GM12874 (cell line): ENCODE results near the gene CTNNB1.

Experiments
- TF ChIP-seq, protein P1 (sequence below): IDR thresholded peaks from 2 replicates; pipeline ENCODE4 v1.5.1; 2011; ENCODE audit warnings: low read depth, mild to moderate bottlenecking, control low read depth, low read length, moderate library complexity; ENCODE audit not compliant: insufficient read depth

The CTNNB1 gene

DNA sequence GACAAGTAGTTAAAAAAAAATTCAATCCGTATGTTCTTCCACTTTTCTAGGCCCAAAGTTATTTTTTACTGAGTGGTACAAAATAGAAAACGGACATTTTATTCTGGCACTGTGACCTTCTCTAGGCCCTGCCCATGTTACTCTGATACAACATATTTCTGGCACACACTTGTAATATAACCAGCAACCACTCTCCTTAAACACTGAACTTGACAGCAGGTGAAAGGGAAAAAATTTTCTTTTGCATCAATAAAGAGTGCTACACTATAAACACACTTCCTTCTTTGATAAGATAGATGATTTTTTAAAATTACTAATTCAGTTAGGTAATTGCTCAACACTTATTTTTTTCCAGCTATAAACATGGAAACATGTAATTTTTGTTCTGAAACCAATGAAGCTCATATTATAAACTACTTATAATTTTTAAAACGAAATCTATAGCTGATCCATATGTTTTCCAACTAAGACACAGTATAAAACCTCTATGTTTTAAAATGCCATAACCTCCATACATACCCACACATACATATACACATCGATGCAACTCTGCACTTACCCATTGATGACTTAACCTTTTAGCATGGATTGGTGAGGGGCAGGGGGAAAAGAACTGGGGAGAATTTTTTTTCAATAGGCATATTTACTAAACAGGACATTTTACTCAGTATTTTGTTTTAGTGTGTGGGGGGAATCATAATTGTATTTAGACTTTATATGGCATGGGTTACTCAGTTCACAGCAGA lies 5.3 kb upstream of the CTNNB1 start:
- TF ChIP-seq, protein P1, sequence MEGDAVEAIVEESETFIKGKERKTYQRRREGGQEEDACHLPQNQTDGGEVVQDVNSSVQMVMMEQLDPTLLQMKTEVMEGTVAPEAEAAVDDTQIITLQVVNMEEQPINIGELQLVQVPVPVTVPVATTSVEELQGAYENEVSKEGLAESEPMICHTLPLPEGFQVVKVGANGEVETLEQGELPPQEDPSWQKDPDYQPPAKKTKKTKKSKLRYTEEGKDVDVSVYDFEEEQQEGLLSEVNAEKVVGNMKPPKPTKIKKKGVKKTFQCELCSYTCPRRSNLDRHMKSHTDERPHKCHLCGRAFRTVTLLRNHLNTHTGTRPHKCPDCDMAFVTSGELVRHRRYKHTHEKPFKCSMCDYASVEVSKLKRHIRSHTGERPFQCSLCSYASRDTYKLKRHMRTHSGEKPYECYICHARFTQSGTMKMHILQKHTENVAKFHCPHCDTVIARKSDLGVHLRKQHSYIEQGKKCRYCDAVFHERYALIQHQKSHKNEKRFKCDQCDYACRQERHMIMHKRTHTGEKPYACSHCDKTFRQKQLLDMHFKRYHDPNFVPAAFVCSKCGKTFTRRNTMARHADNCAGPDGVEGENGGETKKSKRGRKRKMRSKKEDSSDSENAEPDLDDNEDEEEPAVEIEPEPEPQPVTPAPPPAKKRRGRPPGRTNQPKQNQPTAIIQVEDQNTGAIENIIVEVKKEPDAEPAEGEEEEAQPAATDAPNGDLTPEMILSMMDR: no peak

DNA sequence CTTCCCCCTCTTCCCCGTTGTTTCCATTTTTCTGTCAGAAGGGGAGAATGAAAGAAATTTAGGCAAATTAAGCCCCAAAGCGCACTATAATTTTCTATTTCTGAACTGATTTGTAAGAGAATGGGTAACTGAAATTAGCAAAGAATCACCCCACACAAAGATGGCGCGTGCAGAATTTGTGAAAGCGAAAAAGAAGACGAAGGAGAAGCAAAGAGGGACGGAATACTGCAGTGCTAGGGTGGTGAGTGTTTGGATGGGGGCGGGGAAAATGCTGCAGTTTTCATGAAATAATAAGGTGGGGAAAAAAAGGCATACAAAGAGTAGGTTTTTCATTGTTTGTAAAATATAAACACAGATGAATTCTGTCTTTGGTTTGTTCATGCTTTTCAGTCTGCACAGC lies 4.6 kb upstream of the CTNNB1 start:
- TF ChIP-seq, protein P1: no peak

DNA sequence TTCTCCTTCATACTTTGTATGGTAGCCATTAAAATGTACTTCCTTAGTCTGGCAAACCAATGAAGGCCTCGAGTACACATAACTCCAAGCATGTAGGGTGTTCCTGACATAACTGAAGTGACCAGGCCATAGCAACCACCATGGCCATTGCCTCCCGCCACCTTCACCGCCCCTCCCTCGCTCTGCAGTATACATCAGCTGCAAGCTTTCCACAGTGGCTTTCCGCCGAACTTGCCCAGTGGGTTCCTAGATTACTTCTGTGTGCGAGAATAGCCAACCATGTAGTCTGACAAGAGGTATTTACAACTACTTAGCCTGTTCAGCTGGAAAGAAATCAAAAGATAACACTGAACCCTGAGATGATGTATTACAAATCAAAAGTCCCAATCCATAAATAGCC lies 3.4 kb upstream of the CTNNB1 start:
- TF ChIP-seq, protein P1: no peak

DNA sequence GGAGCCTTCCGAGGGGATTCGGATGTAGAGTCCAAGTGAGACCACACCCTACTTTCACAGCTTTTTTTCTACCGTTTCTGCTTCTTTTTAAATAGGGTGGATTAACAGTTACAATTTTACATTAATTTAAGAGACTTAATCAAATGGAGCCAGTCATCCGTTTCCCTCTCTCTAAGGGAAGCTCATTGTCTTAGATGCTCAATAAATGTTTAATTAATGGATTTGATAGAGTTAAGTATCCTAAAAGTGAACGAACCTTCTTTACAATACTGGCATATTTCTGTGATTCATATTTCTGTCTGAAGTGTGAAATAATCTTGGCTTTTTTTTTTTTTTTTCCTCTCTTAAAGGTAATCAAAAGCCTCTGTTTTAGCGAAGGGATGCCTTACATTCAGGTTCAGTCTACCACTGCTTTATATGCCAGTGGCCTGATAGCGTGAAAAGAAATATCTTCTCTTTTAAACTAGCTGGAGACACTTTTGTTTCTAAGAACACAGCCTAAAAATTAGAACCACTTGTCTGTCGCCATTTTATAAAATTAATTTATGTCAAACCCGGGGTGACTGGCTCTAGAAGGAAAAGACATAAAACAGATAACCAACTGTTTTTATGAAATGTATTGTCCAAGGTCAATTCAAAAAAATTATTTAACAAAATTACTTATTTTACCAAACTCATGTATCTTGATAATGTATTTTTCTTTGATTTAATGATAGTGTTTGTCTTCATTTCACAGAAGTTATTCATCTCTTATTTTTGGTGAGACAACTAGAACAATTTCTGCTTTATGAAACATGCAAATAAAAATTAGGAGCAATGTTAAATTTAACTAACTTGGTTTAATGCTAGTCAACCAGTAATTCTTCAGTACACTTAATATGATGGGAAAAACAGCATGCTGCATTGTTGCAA lies 2.5 kb upstream of the CTNNB1 start:
- TF ChIP-seq, protein P1: no peak

DNA sequence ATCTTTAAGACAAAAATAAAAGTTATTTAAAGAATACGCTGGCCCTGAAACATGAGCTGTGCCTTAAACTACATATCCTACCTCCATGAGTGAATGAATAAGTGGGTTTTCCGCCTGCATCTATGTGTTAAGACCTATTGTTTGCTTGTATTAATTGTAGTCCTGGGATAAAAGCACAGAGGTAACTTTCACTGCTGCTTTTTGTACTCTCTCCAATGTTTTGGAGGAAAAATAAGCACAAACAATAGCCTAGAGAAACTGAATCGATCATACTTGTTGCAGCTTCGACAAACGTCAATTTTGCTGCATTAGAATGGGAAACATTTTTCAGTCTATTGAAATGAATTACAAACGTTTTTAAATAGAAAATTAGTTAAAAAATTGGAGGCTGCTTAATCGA lies 1.3 kb upstream of the CTNNB1 start:
- TF ChIP-seq, protein P1: no peak

DNA sequence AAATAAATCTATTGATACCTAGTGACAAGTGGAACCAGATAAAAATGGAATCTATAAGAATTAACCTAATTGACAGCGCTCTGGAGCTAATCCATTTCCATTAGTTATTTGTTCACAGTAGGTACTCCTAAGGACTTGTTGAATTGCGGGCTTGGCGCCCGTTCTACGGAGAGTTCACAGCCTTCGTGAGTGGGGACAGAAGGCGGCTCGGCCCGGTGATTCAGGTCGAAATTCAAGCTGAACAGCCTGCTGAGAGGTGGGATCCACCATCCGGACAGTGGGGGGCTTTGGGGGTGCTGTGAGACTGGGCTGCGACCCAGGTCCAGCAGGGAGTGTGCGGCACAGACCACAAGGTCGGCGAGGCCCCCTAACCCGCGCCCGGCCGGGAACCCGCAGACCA lies 779 bp upstream of the CTNNB1 start:
- TF ChIP-seq, protein P1: no peak

DNA sequence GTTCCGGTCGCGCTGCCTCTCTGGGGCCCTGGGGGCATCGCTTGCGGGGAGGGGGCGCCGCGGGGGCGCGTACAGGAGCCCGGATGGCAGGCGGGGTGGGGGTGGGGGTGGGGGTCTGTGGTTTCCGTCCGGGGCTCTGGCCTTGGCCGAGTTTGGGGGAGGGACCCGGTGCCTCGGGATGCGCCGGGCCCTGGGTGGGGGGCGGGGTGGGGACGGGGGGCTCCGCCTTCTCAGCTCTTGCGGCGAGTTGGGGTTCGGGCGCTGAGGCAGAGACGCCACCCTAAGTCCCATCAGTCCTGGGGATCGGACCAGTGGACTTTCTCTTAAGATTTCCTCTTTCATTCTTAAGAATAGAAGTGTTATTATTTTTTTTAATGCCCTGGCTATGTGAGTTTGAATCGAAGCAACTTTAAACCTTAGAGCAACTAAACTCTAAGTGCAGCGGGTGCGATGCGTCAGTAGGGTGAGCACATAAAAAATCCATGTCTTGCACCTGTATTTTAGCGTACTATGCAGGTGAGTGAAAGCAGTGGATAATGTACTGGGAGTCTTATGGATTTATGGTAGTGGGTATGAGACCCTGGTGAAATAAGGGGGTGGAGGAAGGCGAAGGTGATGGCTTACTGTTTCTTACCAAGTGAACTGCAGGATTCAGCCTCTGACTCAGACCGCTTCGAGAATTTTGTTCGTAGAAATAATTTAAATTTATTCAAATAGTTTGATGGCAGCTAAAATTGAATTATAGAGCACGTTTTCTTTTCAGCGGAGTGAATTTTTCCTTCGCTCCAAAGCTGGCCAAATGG lies 762 bp downstream of the CTNNB1 start:
- TF ChIP-seq, protein P1: no peak
